Activated T-cell treated with anti-CD3 and anti-CD28 coated beads for 4 hours (primary cell): ENCODE measurements around the gene CTSE.

Experiments used
- DNase-seq: peaks from one replicate; pipeline ENCODE4 v3.0.0-alpha.2; 2020

The CTSE gene

DNA sequence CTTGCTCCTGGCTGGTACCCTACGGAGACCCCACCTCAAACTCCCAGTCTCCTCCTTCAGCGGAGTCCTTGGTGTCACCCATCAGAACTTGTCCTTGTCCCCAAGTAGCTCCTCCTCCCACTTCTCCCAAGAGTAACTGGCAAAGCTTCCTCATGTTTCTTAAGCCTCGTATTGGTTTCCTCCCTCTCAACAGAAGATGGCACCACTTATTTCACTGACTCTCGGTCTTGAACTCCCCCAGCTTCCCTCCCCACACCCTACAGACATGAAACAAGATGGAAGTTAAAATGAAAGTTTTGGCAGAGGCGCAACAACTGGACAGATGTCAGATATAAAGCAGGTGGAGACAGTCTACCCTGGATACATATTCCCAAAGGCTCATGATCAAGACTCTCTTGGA lies 33.9 kb downstream of the CTSE start:
- DNase-seq, result no peak

DNA sequence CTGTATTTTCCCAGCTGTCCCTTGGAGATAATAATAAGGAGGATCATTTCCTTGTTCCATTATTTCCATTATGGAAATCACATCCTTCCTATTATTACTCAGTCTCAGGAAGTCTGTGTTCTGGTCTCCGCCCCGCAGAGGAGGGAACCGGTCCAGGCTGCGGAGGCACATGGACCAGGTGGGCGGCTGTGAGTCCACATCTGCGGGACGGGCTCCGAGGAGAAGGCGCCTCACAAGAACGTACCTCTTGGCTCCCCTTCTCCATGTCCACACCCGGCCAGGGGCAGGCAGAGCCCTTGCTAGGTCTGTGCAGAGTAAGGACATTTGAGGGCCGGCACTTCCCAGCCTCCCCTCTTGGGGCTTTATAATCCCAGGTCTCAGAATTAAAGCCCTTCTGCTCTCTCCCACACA lies 35.1 kb downstream of the CTSE start:
- DNase-seq, result no peak

DNA sequence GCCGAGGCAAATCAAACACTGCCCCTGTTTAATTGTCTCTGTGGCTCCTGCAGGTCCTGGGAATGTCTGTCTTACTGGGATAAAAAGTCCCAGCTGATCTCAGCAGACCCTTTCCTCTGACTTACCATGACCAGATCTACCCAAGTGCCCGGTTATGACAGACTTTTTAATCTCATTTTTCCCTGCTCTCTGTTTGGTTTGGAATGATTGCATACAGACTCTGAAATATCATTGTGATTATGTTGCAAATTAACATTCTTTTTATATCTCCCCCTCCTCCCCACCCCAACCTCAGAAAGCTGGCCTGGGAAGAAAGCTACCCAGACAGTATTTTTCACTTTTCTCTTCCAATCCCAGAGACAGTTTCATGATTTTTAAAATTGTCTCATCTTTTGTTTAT lies 36.8 kb downstream of the CTSE start:
- DNase-seq, result no peak

DNA sequence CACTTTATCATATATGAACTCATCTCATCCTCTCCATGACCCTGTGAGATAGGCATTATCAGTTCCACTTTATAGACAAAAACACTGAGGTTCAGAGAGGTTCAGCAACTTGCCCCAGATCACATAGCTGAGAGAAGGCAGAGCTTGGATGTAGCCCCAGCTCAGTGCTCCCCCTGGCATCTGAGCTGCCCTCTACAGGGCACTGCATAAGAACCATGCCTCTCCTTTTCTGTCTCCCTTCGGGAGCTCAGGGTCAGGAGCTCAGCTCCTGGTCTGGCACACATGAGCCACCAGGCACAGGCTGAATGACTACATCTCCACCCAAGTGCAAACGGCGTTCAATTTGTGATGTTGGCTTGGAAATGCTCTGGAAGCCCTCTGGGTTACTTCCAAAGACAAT lies 37.4 kb downstream of the CTSE start:
- no peak for DNase-seq

DNA sequence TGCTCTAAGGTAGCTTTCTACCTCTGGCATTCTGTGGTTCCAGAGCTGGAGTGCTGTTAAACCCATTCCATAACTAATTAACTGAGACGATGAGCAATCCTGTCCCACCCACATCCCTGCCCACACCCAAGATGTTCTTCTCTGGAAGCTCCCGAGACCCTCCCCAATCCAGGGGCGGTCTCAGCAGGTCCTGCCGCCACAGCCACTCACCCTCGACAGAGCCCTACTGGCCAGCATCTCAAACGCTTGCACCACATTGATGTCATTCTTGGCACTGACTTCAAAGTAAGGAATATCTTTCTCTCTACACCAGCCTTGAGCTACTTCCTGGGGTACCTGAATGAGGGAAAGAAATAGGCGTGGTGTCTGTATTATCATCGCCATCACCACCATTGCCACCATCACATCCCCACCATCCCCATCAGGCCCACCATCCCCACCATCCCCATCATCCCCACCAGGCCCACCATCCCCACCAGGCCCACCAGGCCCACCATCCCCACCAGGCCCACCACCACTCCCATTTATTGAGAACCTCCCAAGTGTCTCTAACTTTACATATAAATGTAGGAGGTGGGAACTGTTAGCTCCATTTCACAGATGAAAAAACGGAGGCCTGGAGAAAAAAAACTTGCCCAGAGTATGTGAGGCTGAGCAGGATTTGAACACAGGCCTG lies 38.2 kb downstream of the CTSE start:
- no peak for DNase-seq

DNA sequence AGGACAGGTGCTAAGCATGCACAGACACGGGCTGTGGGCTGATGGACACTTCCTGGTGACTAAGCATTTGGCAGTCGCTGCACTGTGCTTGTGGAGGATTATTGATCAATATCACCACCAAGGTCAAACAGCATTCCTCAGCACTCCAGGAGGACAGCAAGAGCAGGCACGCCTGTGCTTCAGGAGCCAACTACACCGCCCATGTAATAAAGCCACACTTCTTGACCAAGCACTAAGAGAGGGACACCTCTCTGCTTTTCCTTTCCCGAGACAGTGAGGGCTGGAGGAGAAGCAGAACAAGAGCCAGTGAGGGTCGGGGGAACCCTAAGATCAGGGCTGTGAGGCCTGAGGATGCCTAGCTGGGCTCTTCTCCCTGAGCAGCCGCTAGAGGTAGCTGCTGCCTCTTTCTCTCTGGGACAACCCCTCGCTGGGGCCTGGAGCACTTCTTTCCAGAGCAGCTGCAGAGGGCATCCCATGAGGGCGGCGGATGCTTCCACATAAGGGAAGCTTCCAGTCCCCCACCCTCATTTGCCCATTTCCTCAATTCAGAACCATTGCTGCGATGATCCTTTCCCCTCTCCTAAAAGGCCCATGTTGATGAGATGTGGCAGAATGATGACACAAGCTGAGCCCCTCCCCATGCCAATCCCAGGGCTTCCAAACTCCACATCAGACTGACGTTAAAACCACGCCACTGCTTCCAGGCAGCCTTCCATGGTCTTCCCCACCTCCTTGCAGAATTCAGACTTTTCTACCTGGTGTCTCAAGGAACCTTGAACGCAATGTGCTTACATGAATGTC lies 39.6 kb downstream of the CTSE start:
- DNase-seq, result peak; percentile 5

DNA sequence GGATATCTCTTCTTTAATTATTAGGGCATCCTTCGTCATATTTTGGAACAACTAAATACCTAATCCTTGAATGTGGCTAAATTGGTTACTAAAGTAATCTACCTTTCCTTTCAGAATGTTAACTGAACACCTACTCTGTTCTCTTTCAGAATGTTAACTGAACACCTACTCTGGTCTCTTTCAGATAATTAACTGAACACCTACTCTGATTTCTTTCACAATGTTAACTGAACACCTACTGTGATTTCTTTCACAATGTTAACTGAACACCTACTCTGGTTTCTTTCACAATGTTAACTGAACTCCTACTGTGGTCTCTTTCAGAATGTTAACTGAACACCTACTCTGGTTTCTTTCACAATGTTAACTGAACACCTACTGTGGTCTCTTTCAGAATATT lies 42.4 kb downstream of the CTSE start:
- no peak for DNase-seq

DNA sequence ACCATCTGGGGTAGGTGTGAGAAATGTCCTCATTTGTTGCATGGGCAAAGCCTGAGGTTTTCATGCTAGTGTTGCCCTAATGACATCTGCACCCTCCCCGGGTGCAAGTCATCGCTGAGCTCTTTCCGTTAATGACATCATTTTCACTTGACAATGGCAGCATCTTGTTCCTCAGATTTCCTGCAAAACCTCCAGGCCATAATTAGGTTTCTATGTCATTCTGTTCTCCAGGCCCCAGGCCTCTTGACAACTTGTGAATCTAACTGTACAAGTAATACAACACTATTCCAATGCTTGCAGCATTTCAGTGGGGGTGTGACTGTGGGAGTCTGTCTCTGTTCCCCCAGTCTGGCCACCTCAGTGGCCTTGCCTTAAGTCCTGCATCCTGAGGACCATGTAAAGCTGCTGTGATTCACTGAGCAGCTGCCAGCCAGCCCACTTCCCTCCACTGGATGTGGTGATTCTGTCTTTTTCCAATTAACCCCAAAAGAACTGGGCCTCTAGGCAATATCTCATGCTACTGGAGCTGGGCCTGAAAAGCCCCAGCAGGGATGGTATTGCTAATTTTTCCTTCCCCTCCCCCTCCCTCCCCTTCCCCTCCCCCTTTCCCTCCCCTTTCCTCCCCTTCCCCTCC lies 43.3 kb downstream of the CTSE start:
- DNase-seq, result no peak

DNA sequence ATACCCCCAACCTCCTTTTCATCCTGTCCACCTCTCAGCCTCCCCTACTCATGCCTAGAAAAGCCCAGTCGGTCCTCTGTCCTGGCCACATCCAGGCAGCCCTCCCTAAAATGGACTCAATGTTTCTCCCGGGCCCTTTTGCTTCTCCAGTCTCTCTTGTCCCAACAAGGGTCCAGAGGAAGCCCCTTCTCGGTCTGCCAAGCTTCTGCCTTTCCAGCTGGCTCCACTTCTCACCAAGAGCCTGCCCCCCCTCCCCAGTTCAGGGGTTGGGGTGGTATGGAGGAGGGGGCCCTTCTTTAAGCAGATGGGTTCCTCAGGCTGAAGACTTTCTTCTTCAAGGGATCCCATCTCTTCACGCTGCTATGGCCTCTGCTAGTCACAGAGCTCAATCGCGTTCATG lies 44.4 kb downstream of the CTSE start:
- no peak for DNase-seq

DNA sequence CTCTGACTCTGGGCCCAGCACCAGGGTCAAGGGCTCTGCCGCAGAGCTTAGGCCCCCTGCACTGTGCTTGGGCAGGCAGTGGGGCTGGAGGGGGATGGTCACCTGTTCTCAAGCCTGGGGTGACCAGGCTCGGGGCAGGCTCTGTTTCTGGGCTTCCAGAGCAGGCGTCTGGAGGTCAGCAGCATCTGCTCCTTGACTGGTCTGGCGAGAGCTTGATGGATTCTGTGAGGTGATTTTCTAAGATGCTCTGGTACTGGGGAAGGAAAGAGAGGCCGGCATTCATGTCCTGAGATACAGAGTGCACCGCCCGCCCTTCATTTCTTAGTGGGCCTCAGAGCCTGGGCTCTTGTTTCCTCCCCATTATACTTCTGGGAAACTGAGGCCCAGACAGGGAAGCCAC lies 45.0 kb downstream of the CTSE start:
- DNase-seq, result no peak

DNA sequence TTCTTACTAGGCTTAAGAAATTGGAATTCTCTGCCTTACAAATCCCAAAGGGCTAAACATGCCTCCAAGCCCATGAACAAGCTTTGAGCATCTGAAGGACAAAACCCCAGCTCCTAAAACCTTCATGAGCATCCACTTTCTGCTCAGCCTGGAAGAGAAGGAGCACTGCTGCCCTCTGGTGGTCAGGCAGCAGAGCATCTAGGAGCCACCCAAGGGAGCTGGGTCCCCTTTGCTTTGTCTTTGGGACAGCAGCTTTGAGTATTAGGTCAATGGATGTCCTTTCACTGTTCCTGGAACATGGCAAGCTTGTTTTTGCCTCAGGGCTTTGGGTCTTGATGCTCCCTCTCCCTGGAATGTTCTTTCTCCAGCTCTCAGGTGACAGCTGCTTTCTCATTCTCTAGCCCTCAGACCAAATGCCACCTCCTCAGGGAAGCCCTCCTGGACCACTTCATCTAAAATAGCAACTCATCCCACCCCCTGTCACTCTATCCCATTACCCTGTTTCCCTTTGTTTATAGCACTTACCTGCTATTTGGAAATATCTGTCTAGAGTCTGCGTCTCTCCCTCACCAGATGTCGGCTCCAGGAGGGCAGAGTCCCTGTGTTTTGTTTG lies 46.2 kb downstream of the CTSE start:
- peak; percentile 67 for DNase-seq

DNA sequence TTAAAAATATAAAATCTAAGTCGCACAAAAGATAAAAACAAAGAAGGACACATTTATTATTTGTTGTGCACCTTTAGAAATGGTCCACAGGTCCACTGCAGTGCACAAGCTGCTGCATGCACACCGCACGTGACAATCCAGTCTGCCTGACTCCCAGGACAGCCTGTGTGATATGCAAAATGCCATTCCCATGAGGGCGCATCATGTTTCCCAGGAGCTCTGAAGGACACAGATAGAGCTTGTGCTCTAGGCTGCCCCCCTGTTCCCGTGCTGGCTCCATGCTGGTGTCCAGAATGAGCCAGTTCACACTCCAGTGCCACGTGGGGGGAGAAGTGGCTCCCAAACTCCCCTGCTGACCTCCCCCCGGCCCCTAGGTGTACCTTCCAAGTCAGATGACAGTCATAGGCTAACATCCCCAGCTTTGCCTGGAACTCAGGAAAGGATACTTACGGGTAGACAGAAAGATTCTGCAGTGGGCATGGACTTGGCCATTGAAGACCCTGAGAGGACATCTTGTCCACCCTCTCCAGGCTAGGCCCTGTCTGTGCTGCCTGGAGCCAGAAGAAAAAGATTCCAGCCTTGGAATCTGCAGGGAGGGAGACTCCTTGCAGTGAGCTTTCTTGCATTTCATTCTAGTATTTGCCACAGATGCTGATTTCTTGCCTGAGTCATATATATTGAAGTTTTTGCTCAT lies 46.8 kb downstream of the CTSE start:
- DNase-seq, result no peak

DNA sequence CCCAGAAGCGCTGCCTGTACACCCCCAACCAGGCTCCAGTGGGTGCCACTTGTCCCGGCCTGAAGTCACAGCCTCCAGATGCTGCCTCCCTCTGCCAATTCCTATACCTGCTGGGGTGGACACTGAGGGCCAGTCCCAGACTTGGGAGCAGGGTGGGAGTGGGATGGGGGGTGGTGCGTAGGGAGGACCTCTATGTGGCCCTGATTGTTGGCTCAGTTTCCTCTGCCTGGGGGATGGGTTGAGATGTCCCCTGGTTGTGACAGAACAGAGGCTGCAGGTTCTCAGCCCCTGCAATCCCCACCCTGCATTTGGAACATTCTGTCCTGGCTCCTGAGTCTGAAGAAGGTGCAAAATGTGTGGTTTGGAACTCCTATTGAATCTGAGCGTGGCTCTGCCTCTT lies 47.7 kb downstream of the CTSE start:
- DNase-seq, result no peak

DNA sequence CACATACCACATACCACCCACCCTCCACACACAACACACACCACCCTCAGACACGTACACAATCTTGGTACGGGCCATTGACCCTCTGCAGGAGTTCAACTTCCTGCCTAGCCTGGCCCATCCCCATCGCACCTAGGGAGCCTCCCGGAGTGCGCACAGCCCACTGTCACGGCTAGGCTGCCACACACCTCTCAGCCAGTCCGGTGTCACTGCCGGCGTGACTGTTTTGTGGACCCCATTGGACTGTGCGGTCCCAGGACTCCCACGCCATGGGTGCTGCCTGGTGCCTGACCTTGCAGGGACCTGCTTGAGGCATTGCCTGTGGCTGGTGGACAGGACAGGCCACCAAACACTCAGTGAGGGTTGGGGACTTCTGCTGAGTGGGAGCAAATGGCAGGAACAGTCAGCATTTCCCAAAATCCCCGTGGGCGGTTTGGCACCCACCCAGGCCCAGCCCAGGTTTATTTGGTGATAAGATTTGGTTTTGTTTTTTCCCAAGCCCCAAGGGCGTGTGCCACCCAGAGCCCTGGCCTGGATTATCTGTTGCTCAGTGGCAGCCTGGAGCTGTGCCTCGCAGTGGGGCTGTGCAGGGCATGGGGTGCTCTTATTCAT lies 48.2 kb downstream of the CTSE start:
- DNase-seq, result no peak

DNA sequence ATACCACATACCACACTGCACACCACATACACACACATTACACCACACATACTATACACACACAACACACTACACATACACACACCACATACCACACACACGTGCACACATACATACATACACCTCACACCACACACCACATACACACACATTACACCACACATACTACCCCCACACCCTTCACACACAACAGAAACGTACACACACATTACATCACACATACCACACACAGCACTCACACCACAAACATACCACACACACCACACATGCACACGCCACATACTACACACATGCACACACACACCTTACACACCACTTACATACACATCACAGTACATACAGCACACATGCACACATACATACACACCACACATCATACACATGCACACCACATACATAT lies 49.0 kb downstream of the CTSE start:
- no peak for DNase-seq

DNA sequence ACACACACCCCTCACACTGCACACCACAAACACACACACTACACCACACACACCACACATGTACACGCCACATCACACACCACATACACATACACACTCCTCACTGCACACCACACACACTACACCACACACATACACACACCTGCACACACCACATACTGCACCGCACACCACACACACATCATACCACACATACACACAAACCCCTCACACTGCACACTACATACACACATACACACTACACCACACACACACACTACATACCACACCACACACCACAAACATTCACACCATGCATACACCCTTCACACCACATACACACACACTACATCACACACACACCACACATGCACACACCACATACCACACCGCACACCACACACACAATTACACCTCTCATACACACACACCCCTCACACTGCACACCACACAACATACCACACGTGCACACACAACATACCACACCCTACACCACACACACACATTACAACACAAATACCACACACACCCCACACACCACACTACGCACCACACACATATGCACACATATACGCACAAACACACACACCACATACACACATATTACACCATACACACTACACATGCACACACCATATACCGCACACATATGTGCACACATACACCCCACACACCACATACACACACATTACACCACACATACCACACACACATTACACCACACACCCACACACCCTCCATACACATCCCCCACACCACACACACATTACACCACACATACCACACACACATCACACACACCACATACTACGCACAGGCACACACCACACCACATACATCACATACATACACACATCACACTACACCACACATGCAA lies 50.1 kb downstream of the CTSE start:
- DNase-seq, result no peak

DNA sequence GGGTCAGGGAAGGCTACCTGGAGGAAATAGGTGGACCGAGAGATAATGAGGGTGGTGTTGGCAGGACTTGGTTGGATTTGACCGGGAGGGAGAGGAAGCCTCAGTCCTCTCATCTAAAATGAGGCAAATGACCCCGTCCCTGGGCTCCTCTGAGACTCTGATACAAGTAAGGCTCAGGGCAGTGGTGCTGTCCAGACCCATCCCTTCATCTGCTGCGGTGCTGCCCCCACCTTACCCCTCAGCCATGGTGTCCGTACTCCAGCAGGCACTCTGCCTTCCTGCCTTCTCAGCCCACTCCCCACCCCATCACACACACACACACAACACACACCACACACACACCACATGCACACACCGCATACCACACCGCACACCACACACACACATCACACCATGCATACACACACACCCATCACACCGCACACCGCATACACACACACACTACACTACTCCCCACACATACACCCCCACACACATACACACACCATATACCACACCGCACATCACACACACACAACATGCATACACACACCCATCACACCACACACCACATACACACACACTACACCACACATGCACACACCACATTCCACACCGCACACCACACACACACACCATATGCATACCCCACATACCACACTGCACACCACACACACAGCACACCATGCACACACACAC lies 51.1 kb downstream of the CTSE start:
- DNase-seq, result no peak

DNA sequence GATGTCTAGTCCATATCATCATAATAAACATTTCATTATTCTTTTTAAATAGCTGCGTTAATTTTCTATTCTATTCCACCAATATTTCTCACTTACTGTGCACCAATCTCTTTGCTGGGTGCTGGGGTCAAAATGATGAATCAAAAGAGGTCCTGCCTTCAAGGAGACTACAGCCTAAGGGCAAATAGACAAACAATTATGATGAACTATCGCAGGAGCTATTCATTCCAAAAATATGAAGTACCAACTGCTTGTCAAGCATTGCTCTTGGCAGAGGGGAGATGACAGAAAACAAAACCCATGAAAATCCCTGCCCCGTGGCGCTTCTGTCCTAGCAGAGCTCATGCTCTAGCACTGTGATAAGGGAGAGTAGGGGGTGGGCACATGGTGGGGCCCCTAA lies 51.6 kb downstream of the CTSE start:
- no peak for DNase-seq

DNA sequence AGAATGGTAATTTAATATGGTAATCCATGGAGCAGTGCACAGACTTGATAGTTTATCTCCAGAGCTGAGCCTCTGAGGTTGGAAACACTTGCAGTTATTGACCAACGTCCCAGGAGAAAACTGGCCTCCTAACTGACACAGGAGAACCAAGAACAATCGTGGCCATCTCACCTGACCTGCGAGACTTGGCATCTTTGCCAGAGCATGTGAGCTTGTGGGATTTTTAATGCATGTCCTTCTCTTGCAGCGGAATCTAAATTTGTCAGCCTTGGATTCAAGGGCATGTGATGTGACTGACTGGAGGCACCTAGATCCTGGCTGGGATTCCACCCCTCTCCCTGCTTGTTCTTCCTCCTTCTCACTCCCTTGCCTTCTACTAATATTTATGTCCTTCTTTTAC lies 52.6 kb downstream of the CTSE start:
- DNase-seq, result no peak

DNA sequence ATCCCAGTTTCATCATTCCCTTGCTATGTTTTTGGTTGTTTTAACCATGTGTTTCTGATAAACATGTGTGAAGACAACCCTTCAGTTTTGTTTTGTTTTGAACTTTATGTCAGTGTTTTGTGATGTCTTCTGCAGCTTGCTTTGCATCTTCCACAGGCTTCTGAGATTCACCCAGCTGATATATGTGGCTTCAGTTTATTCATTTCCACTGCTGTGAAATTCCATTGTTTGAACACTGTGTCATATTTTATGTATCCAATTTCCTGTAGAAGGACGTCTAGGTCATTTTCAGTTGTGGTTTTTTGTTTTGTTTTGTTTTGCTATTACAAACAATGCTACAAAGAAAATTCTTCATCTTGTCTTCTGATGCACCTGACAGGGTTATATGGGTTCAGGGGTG lies 53.2 kb downstream of the CTSE start:
- DNase-seq, result no peak

DNA sequence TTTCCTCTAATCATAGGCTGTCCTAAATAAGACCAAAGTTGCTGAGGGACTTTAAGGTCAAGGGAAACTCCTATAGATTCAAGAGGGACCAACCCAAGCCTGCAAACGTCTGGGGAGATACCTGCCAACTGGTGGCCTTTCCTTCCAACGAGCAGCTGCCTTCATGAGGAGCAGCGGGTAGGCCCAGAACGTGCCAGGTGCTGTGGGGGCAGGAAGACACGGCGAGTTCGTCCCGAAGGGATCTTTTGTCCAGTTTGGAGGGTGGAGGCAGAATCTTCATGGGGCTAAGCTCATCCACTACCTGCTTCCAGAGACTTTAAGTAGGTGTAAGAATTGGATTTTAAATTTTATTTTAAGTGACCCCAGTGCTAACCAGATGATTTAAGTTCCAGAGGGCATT lies 54.5 kb downstream of the CTSE start:
- no peak for DNase-seq
